H1 (cell line): ENCODE results near the gene SPC24. TPM values are rescaled to one million over a fixed set of nuclear protein-coding genes. Genes with fewer than 3 reads are reported as not detected.

Experiments used
- CTCF ChIA-PET: fragments of 300-600 bp; sonication (Branson Sonifier 250); formaldehyde crosslinking; loops from one replicate; lab custom pipeline; 2021; ENCODE audit not compliant: partially characterized antibody; lab: Charles Lee
- POLR2A ChIA-PET: fragments of 300-600 bp; sonication (Branson Sonifier 250); formaldehyde crosslinking; loops from one replicate; lab custom pipeline; 2021; ENCODE audit warnings: inconsistent platforms; ENCODE audit not compliant: partially characterized antibody; lab: Charles Lee
- DNase-seq, 2 experiments: peaks; one replicate each; pipeline versions ENCODE4 v3.0.0 to v3.0.0-alpha.2; 2010 to 2022; ENCODE audit warnings: low spot score in 2 of 2, low read depth in 1 of 2, mixed read lengths in 1 of 2
- FAIRE-seq: peaks from 2 replicates; lab custom pipeline; 2011; peaks lifted over from hg19 to GRCh38; lab: Jason Lieb, UNC
- H2AFZ ChIP-seq: 2 replicates; pipeline ENCODE4 v1.8.1; 2012; ENCODE audit warnings: low read length, inconsistent platforms
- H2AK5ac ChIP-seq: 2 replicates; pipeline ENCODE4 v1.6.1; 2013; ENCODE audit warnings: low read depth, low read length
- H2BK120ac ChIP-seq: replicated peaks from 2 replicates; pipeline ENCODE3; 2013; ENCODE audit warnings: low read depth, low read length, inconsistent platforms
- H2BK12ac ChIP-seq: 2 replicates; pipeline ENCODE4 v1.6.1; 2013; ENCODE audit warnings: low read depth, low read length
- H2BK15ac ChIP-seq: 2 replicates; pipeline ENCODE4 v1.6.1; 2013; ENCODE audit warnings: low read length
- H2BK20ac ChIP-seq: 2 replicates; pipeline ENCODE4 v1.6.1; 2013; ENCODE audit warnings: low read length
- H2BK5ac ChIP-seq: 2 replicates; pipeline ENCODE4 v1.6.1; 2013; ENCODE audit warnings: low read depth, low read length
- H3K14ac ChIP-seq: 2 replicates; pipeline ENCODE4 v1.6.1; 2013; ENCODE audit warnings: inconsistent platforms; ENCODE audit not compliant: insufficient read length
- H3K18ac ChIP-seq: 2 replicates; pipeline ENCODE4 v1.6.1; 2013; ENCODE audit warnings: low read length; ENCODE audit errors: extremely low read depth
- H3K23ac ChIP-seq: 2 replicates; pipeline ENCODE4 v1.6.1; 2013; ENCODE audit warnings: inconsistent platforms; ENCODE audit not compliant: insufficient read length
- H3K23me2 ChIP-seq: 2 replicates; pipeline ENCODE4 v1.6.1; 2013; ENCODE audit warnings: low read depth, low read length
- H3K27ac ChIP-seq: 2 replicates; pipeline ENCODE4 v1.6.1; 2011; ENCODE audit warnings: low read depth, low read length, inconsistent platforms
- H3K27me3 ChIP-seq, 4 experiments: replicated peaks in 1 of 4; 1 replicate in 1 of 4; 2 replicates in 3 of 4; pipeline versions ENCODE4 v1.6.1 to v1.8.1; 2011 to 2013; ENCODE audit warnings: low read length in 3 of 4, mild to moderate bottlenecking in 3 of 4, inconsistent platforms in 2 of 4, mixed read lengths in 2 of 4, moderate library complexity in 1 of 4; ENCODE audit not compliant: control insufficient read depth in 3 of 4, insufficient read depth in 3 of 4; ENCODE audit errors: extremely low read depth in 1 of 4
- H3K36me3 ChIP-seq, 4 experiments: 2 replicates each; pipeline versions ENCODE4 v1.6.1 to v1.8.1; 2011 to 2013; ENCODE audit warnings: mild to moderate bottlenecking in 4 of 4, low read length in 3 of 4, moderate library complexity in 2 of 4, control low read depth in 1 of 4, inconsistent platforms in 1 of 4; ENCODE audit not compliant: insufficient read depth in 4 of 4, control insufficient read depth in 2 of 4
- H3K4ac ChIP-seq: replicated peaks from 2 replicates; pipeline ENCODE3; 2013; ENCODE audit warnings: low read length, low read depth, mixed read lengths, inconsistent platforms; ENCODE audit not compliant: insufficient read length
- H3K4me1 ChIP-seq, 4 experiments: replicated peaks in 1 of 4; 1 replicate in 1 of 4; 2 replicates in 3 of 4; pipeline versions ENCODE4 v1.6.1 to v1.8.1; 2011 to 2013; ENCODE audit warnings: low read length in 3 of 4, inconsistent platforms in 2 of 4, mixed read lengths in 1 of 4; ENCODE audit not compliant: insufficient read depth in 4 of 4, control insufficient read depth in 3 of 4
- H3K4me2 ChIP-seq, 2 experiments: 2 replicates each; pipeline versions ENCODE4 v1.6.1 to v1.8.1; 2011 to 2013; ENCODE audit warnings: low read depth in 2 of 2, low read length in 2 of 2, control low read depth in 1 of 2, inconsistent platforms in 1 of 2, mild to moderate bottlenecking in 1 of 2; ENCODE audit not compliant: insufficient read depth in 1 of 2
- H3K4me3 ChIP-seq, 4 experiments: fragments of 200-600, 300-600 bp in 1 of 4; sonication (generic), shearing (Covaris generic), sonication (Bioruptor Twin) in 1 of 4; 2 replicates each; pipeline versions ENCODE4 v1.5.1 to v1.8.1; 2011 to 2016; ENCODE audit warnings: low read length in 4 of 4, low read depth in 3 of 4, control low read depth in 2 of 4, inconsistent platforms in 2 of 4, mild to moderate bottlenecking in 2 of 4, mixed read lengths in 1 of 4, moderate library complexity in 1 of 4; ENCODE audit not compliant: insufficient read depth in 2 of 4; ENCODE audit errors: extremely low read depth in 1 of 4
- H3K56ac ChIP-seq: replicated peaks from 2 replicates; pipeline ENCODE3; 2013; ENCODE audit warnings: low read depth, mild to moderate bottlenecking, mixed read lengths, low read length, inconsistent platforms; ENCODE audit not compliant: insufficient read length
- H3K79me1 ChIP-seq: 2 replicates; pipeline ENCODE4 v1.6.1; 2013; ENCODE audit warnings: low read depth, low read length, control low read depth
- H3K79me2 ChIP-seq, 2 experiments: 2 replicates each; pipeline versions ENCODE4 v1.6.1 to v1.8.1; 2012 to 2013; ENCODE audit warnings: low read length in 2 of 2, mild to moderate bottlenecking in 2 of 2, inconsistent platforms in 1 of 2; ENCODE audit not compliant: insufficient read depth in 2 of 2, control insufficient read depth in 1 of 2
- H3K9ac ChIP-seq, 4 experiments: replicated peaks in 1 of 4; 1 replicate in 1 of 4; 2 replicates in 3 of 4; pipeline versions ENCODE4 v1.6.1 to v1.8.1; 2011 to 2013; ENCODE audit warnings: low read depth in 3 of 4, low read length in 3 of 4, control low read depth in 2 of 4, mild to moderate bottlenecking in 2 of 4, moderate library complexity in 2 of 4, inconsistent platforms in 1 of 4; ENCODE audit errors: extremely low read depth in 1 of 4
- H3K9me3 ChIP-seq, 2 experiments: 2 replicates each; pipeline versions ENCODE4 v1.6.1 to v1.8.1; 2012 to 2013; ENCODE audit warnings: mild to moderate bottlenecking in 2 of 2, moderate library complexity in 2 of 2, control low read depth in 1 of 2, inconsistent platforms in 1 of 2, low read depth in 1 of 2, low read length in 1 of 2, mixed read lengths in 1 of 2; ENCODE audit not compliant: insufficient read depth in 2 of 2
- H4K20me1 ChIP-seq, 2 experiments: replicated peaks in 1 of 2; 2 replicates each; pipeline versions ENCODE3 to v1.8.1; 2011 to 2013; ENCODE audit warnings: inconsistent platforms in 2 of 2, low read length in 2 of 2, mild to moderate bottlenecking in 1 of 2; ENCODE audit not compliant: insufficient read depth in 2 of 2, control insufficient read depth in 1 of 2
- H4K5ac ChIP-seq: 2 replicates; pipeline ENCODE4 v1.6.1; 2013; ENCODE audit warnings: low read length, low read depth, mixed read lengths, inconsistent platforms; ENCODE audit not compliant: insufficient read length
- H4K8ac ChIP-seq: 2 replicates; pipeline ENCODE4 v1.8.0; 2013; ENCODE audit warnings: mild to moderate bottlenecking, moderate library complexity, low read length, inconsistent platforms; ENCODE audit not compliant: insufficient read depth; ENCODE audit errors: extremely low read depth
- H4K91ac ChIP-seq: replicated peaks from 2 replicates; pipeline ENCODE3; 2013; ENCODE audit warnings: low read length, mixed read lengths, inconsistent platforms; ENCODE audit not compliant: insufficient read length
- KDM5A ChIP-seq: fragments of 200-600 bp; IDR thresholded peaks from 2 replicates; pipeline ENCODE4 v1.7.1; 2012; ENCODE audit warnings: mild to moderate bottlenecking, low read length, inconsistent platforms, mixed read lengths
- NANOG ChIP-seq: IDR thresholded peaks from 2 replicates; pipeline ENCODE4 v1.6.1; 2011; ENCODE audit warnings: low read length, low read depth, mild to moderate bottlenecking, inconsistent platforms; ENCODE audit not compliant: insufficient read depth, poor library complexity, severe bottlenecking
- POU5F1 ChIP-seq: IDR thresholded peaks from 2 replicates; pipeline ENCODE4 v1.6.1; 2011; ENCODE audit warnings: low read depth, mild to moderate bottlenecking, low read length, moderate library complexity
- RFX5 ChIP-seq: IDR thresholded peaks from 2 replicates; pipeline ENCODE4 v1.6.1; 2011; ENCODE audit warnings: low read depth, low read length, improper control_type of control experiment, borderline replicate concordance
- whole genome bisulfite sequencing, 2 experiments: shearing (Covaris generic) in 1 of 2; methylation state at CpG; one replicate each; pipeline versions ENCODE4 v1.1.6 to v1.1.7; 2013 to 2015; ENCODE audit warnings: low lambda C conversion rate in 2 of 2, mixed read lengths in 2 of 2, inconsistent platforms in 1 of 2, low coverage in 1 of 2, missing lambda C conversion rate in 1 of 2; ENCODE audit not compliant: insufficient replicate concordance in 2 of 2, insufficient coverage in 1 of 2, insufficient read length in 1 of 2; ENCODE audit errors: extremely low coverage in 1 of 2, missing lambda C conversion rate in 1 of 2; 5-methylcytosine and 5-hydroxymethylcytosine counted together
- polyA plus RNA-seq, 7 experiments: library from polyadenylated mRNA; depleted of rRNA in 3 of 7; stranded (reverse) in 5 of 7; unstranded in 2 of 7; fragments of >200 nt in 5 of 7; fragments of 200-250 nt in 2 of 7; gene quantifications; 1 replicate in 5 of 7; 2 replicates in 1 of 7; 4 replicates in 1 of 7; pipeline versions ENCODE4 v1.2.1 to v1.2.3, GENCODE V29; 2011 to 2013; ENCODE audit warnings: missing spikeins in 2 of 7, mixed read lengths in 2 of 7
- total RNA-seq: library from RNA; stranded (reverse); fragmentation: NEBNext Ultra II Directional; extraction: Animal tissue kit (Norgen Biotek cat#: 25700); gene quantifications from 2 replicates; pipeline ENCODE4 v1.2.1, GENCODE V29; 2021
- TF ChIP-seq, protein P1 (sequence below): IDR thresholded peaks from 2 replicates; pipeline ENCODE4 v1.6.1; 2011; ENCODE audit warnings: low read depth, mild to moderate bottlenecking, low read length; ENCODE audit not compliant: insufficient read depth

Gene SPC24
- total and polyA plus RNA-seq, 2 of the 8 experiments (the other 6 are each of a cell fraction or from before 2014, with no cell fraction given) = 17.7 to 42.4 TPM

DNA sequence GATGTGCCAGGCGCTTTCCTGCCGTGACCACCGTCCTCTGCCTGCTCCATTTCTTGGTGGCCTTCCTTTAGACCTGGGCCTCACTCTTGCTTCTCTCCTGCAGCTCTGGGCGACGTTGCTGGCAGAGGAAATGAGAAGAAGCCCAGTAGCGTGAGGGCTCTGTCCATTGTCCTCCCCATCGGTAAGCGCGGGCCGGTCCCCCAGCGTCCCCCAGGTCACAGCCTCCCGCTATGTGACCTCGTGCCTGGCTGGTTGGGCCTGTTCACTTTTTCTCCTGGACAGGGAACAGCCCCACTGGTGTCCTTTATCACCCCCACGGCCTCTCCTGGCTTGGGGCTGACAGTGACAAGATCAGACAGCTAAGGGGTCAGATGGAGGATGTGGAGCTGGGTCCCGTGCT is 27.7 kb downstream of the SPC24 start:
- TF ChIP-seq NANOG (no peak), KDM5A (no peak), POU5F1 (no peak), RFX5 (no peak)
- TF ChIP-seq, protein P1, sequence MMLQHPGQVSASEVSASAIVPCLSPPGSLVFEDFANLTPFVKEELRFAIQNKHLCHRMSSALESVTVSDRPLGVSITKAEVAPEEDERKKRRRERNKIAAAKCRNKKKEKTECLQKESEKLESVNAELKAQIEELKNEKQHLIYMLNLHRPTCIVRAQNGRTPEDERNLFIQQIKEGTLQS = no peak
- TF ChIP-seq, all 59 proteins: peak for 0
- H3K79me2 ChIP-seq = no peaks in the 10 kb centered on the region
- H3K9ac ChIP-seq = no peak overlapping the region
- H3K18ac ChIP-seq = no peak overlapping the region
- H3K27me3 ChIP-seq = no peaks in the 10 kb centered on the region
- no peak overlapping the region for H2BK5ac ChIP-seq
- no peak overlapping the region for H2AFZ ChIP-seq
- H3K23me2 ChIP-seq = no peaks in the 10 kb centered on the region
- no peak overlapping the region for H4K8ac ChIP-seq
- no peaks in the 10 kb centered on the region; the same call in 1 of the 2 replicates for H3K79me1 ChIP-seq
- no peak overlapping the region for H3K27ac ChIP-seq
- H2BK12ac ChIP-seq = no peak overlapping the region
- H3K4me2 ChIP-seq = no peak overlapping the region
- H3K4ac ChIP-seq = no peak overlapping the region
- no peak overlapping the region for H2BK120ac ChIP-seq
- no peak overlapping the region for H3K23ac ChIP-seq
- H3K4me3 ChIP-seq = no peak overlapping the region
- no peak overlapping the region for H4K5ac ChIP-seq
- no peaks in the 10 kb centered on the region for H3K9me3 ChIP-seq
- H4K20me1 ChIP-seq = peaks cover 11 to 16% of the 10 kb centered on the region in 2 experiments
- FAIRE-seq = no peak
- WGBS, 2 experiments = 88% methylated on average over 9 of the region's 15 CpGs; no CpG with 5 or more reads in 1 of the 2 experiments
- no peak for DNase-seq
- H3K4me1 ChIP-seq = no peaks in the 10 kb centered on the region
- no peak overlapping the region for H2BK15ac ChIP-seq
- no peak overlapping the region for H3K14ac ChIP-seq
- H4K91ac ChIP-seq = no peak overlapping the region
- no peak overlapping the region for H2BK20ac ChIP-seq
- ChIA-PET POLR2A (no interaction called here), CTCF (interaction anchor here (0.5 to 1.4 kb wide), 5 partner anchors 9 to 165 kb away, joined by 3 to 5 read pairs (median 3); no protein-coding TSS in a partner anchor)
- H3K36me3 ChIP-seq = peaks cover 43 to 96% (median 67%) of the 10 kb centered on the region in 4 experiments
- H3K56ac ChIP-seq = no peak overlapping the region
- no peak overlapping the region for H2AK5ac ChIP-seq
